Spleen (tissue), 11 donors: Measurements from ENCODE around the gene NCR3LG1. TPM values are rescaled to one million over a fixed set of nuclear protein-coding genes. Genes with fewer than 3 reads are reported as not detected.

Source experiments
- DNase-seq: peaks from one replicate; pipeline ENCODE4 v3.0.0-alpha.2; 2020
- H3K27ac ChIP-seq, 8 donors: fragments of 200-600 bp; sonication (generic) in 7 of 8; 1 replicate in 4 of 8; 2 replicates in 4 of 8; pipeline versions ENCODE4 v1.5.0 to v1.8.0; 2016 to 2021; ENCODE audit warnings: inconsistent platforms in 4 of 8, mild to moderate bottlenecking in 4 of 8, moderate library complexity in 1 of 8
- H3K27me3 ChIP-seq, 7 donors: fragments of 200-600 bp; sonication (generic) in 6 of 7; replicated peaks in 1 of 7; 1 replicate in 4 of 7; 2 replicates in 3 of 7; pipeline versions ENCODE4 v1.5.0 to v1.8.0; 2016 to 2021; ENCODE audit warnings: inconsistent platforms in 3 of 7, mild to moderate bottlenecking in 1 of 7
- H3K36me3 ChIP-seq, 6 donors: fragments of 200-600 bp; sonication (generic) in 5 of 6; 1 replicate in 4 of 6; 2 replicates in 2 of 6; pipeline versions ENCODE4 v1.5.0 to v1.8.0; 2016 to 2021; ENCODE audit warnings: inconsistent platforms in 2 of 6
- H3K4me1 ChIP-seq, 6 donors: fragments of 200-600 bp; sonication (generic) in 5 of 6; 1 replicate in 3 of 6; 2 replicates in 3 of 6; pipeline versions ENCODE4 v1.5.0 to v1.8.0; 2016 to 2021; ENCODE audit warnings: inconsistent platforms in 3 of 6
- H3K4me3 ChIP-seq, 8 donors: fragments of 200-600 bp; sonication (generic) in 7 of 8; 1 replicate in 4 of 8; 2 replicates in 4 of 8; pipeline versions ENCODE4 v1.5.0 to v1.8.0; 2016 to 2021; ENCODE audit warnings: inconsistent platforms in 4 of 8, mild to moderate bottlenecking in 4 of 8, moderate library complexity in 2 of 8
- H3K9me3 ChIP-seq, 8 donors: fragments of 200-600 bp; sonication (generic) in 7 of 8; 1 replicate in 4 of 8; 2 replicates in 4 of 8; pipeline versions ENCODE4 v1.5.0 to v1.8.0; 2016 to 2021; ENCODE audit warnings: inconsistent platforms in 4 of 8
- CTCF ChIP-seq, 11 experiments: fragments of 200-600 bp in 7 of 11; fragments of 450-650 bp in 4 of 11; sonication (generic) in 4 of 11; IDR thresholded peaks in 8 of 11; conservative IDR thresholded peaks in 3 of 11; 1 replicate in 7 of 11; 2 replicates in 4 of 11; pipeline versions ENCODE4 v1.4.0 to v1.8.0; 2016 to 2021; ENCODE audit warnings: antibody characterized with exemption in 11 of 11, inconsistent platforms in 4 of 11, mild to moderate bottlenecking in 1 of 11
- POLR2A ChIP-seq, 3 donors: fragments of 450-650 bp; IDR thresholded peaks; one replicate each; pipeline ENCODE4 v1.5.1; 2017; ENCODE audit warnings: antibody characterized with exemption in 3 of 3, mild to moderate bottlenecking in 1 of 3
- POLR2AphosphoS5 ChIP-seq, 3 donors: sonication (generic); formaldehyde crosslinking; IDR thresholded peaks; one replicate each; pipeline ENCODE4 v1.5.1; 2017; ENCODE audit warnings: antibody characterized with exemption in 3 of 3
- WGBS, 5 donors: extraction: QIAGEN DNeasy Blood & Tissue Kit in 3 of 5; methylation state at CpG; one replicate each; pipeline versions ENCODE4 v1.1.5 to v1.1.7; 2013 to 2018; 5-methylcytosine and 5-hydroxymethylcytosine counted together
- intact Hi-C: fragments of 100-400 bp; cut with DNase I; formaldehyde crosslinking; loops from one replicate; pipeline ENCODE4 v1.15.0; 2023; ENCODE audit warnings: low total_unique reads
- polyA plus RNA-seq, 3 donors: library from polyadenylated mRNA; stranded (reverse); fragments of 200-250 nt; gene quantifications; one replicate each; pipeline ENCODE4 v1.2.1, GENCODE V29; 2013
- total RNA-seq, 7 donors: library from RNA; depleted of rRNA in 3 of 7; stranded (reverse); fragments of >200 nt in 3 of 7; fragmentation: NEBNext Ultra II Directional in 4 of 7; extraction: Animal tissue kit (Norgen Biotek cat#: 25700) in 4 of 7; gene quantifications; one replicate each; pipeline versions ENCODE4 v1.1.0 to v1.2.1, GENCODE V29; 2016 to 2021
- donor health status: healthy with polysubstance abuse.
- donor health status: DM: no; HTN: no; CAD: no; lungs with moderate emphysema.
- donor health status: DM: no; HTN: no; CAD: no.
- donor health status: Bipolar disorder and iron deficiency.
- donor health status: healthy.
- donor health status: DM: no; HTN: no; CAD: no.
- donor health status: DM: yes; HTN: yes; CAD: no.

NCR3LG1 gene
- total and polyA plus RNA-seq, 10 donors, result 0.04 to 5.4 (median 1.8) TPM

DNA sequence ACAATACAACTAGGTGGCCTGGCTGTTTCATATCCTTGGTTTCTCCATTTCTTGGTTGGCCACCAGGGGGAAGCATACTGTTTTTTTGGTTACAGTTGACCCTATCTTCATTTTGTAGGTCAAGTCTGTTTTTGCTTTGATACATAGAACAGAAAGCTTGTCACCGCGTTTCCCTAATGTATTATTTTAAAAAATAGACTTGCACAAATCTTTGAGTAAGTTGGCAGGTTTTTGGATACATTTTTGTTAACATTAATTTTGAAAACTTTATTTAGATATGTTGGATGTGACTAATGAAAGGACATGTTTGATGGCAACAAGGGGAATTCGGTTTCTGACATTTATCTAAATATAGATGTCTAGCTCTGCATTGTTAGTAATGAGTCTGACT is 3.0 kb downstream of the NCR3LG1 start:
- no peak for TF ChIP-seq POLR2AphosphoS5 (IDR thresholded peaks at IDR 0.05)
- peak; percentile 50 to 79 (median 68) for TF ChIP-seq CTCF (IDR thresholded peaks at IDR 0.05 in 8 of 11, conservative IDR thresholded peaks at IDR 0.05 in 3 of 11)
- no peak for TF ChIP-seq POLR2A (IDR thresholded peaks at IDR 0.05)
- Histone ChIP-seq H3K36me3 (no peaks in the 10 kb centered on the region), H3K4me1 (peaks cover 13 to 39% (median 31%) of the 10 kb centered on the region in 6 donors), H3K27ac (no peak overlapping the region), H3K27me3 (peaks cover 0 to 30% (median 0%) of the 10 kb centered on the region in 7 donors), H3K9me3 (peaks cover 0 to 8% (median 1%) of the 10 kb centered on the region in 8 donors), H3K4me3 (no peak overlapping the region)
- intact Hi-C loops, result loop anchor here (10.0 kb wide), 1 partner anchor 120 kb away; no protein-coding TSS in a partner anchor
- DNase-seq, result no peak
- 61 to 70% (median 67%) methylated on average over 3 of the region's 3 CpGs for WGBS, 5 donors

DNA sequence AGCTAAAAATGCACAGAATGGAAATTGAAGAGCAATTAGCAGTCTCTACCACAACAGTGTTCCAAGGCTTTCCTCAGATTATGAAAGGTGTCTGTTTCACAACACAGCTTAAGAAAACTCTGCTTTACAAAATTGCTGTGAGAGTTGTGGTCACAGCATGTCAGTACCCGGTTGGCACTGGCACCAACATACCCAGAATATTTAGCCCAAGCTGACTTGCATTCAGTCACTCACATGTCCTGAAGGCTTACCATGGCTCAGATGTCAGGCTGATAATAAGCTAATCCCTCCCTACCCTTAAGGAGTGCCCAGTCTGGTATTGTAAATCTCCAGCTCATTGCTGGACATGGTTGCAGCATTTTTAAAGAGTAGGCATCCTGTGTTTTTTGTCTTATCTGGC is 14.9 kb downstream of the NCR3LG1 start:
- TF ChIP-seq POLR2AphosphoS5 (IDR thresholded peaks at IDR 0.05) (no peak), CTCF (IDR thresholded peaks at IDR 0.05 in 8 of 11, conservative IDR thresholded peaks at IDR 0.05 in 3 of 11) (no peak), POLR2A (IDR thresholded peaks at IDR 0.05) (no peak)
- intact Hi-C loops, result no loop called here
- Histone ChIP-seq H3K36me3 (peaks cover 0 to 52% (median 28%) of the 10 kb centered on the region in 6 donors), H3K4me1 (no peaks in the 10 kb centered on the region), H3K27ac (no peak overlapping the region), H3K9me3 (peaks cover 11 to 36% (median 32%) of the 10 kb centered on the region in 8 donors), H3K4me3 (no peak overlapping the region), H3K27me3 (no peaks in the 10 kb centered on the region)
- no peak for DNase-seq
- 46 to 88% (median 63%) methylated on average over 1 of the region's 1 CpG for WGBS, 5 donors

DNA sequence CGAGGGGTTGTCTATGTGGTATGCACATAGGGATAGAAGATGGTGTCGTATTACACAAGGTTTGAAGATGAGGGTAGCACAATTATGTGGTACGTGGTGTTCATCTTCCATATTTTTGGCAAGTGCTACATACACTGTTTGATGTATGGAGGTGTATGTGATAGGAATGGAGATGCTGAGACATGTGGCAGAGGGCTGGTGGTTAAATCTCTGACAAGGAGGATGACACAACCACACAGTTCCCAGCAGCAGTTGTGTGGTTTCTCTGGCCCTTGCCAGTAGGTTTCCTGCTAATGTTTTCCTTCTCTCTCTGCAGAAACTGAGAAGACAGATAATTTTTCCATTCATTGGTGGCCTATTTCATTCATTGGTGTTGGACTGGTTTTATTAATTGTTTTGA is 17.0 kb downstream of the NCR3LG1 start:
- H3K9me3 ChIP-seq, result peaks cover 22 to 57% (median 53%) of the 10 kb centered on the region in 8 donors
- no peak for TF ChIP-seq POLR2AphosphoS5 (IDR thresholded peaks at IDR 0.05)
- TF ChIP-seq CTCF (IDR thresholded peaks at IDR 0.05 in 8 of 11, conservative IDR thresholded peaks at IDR 0.05 in 3 of 11), result no peak
- no peak for TF ChIP-seq POLR2A (IDR thresholded peaks at IDR 0.05)
- H3K4me3 ChIP-seq, result no peak overlapping the region
- no peaks in the 10 kb centered on the region for H3K4me1 ChIP-seq
- H3K36me3 ChIP-seq, result peaks cover 9 to 73% (median 37%) of the 10 kb centered on the region in 6 donors
- no peaks in the 10 kb centered on the region for H3K27me3 ChIP-seq
- DNase-seq, result no peak
- WGBS, 5 donors, result 87 to 97% (median 93%) methylated on average over 3 of the region's 3 CpGs
- intact Hi-C loops, result no loop called here
- H3K27ac ChIP-seq, result no peak overlapping the region

GRCh38 chr11:17369094-17369493 is 17.5 kb downstream of the NCR3LG1 start:
- no peak overlapping the region for H3K27ac ChIP-seq
- H3K4me1 ChIP-seq, result no peaks in the 10 kb centered on the region
- peaks cover 9 to 78% (median 37%) of the 10 kb centered on the region in 6 donors for H3K36me3 ChIP-seq
- H3K9me3 ChIP-seq, result peaks cover 22 to 62% (median 58%) of the 10 kb centered on the region in 8 donors
- no peaks in the 10 kb centered on the region for H3K27me3 ChIP-seq
- no peak overlapping the region for H3K4me3 ChIP-seq
- no peak for DNase-seq
- TF ChIP-seq CTCF (IDR thresholded peaks at IDR 0.05 in 8 of 11, conservative IDR thresholded peaks at IDR 0.05 in 3 of 11) (no peak), POLR2AphosphoS5 (IDR thresholded peaks at IDR 0.05) (no peak), POLR2A (IDR thresholded peaks at IDR 0.05) (no peak)
- intact Hi-C loops, result no loop called here
